Keratinocyte (primary cell): Measurements from ENCODE around the gene DPYD. TPM values are rescaled to one million over a fixed set of nuclear protein-coding genes. Genes with fewer than 3 reads are reported as not detected.

Experiments
- DNase-seq: peaks from one replicate; pipeline ENCODE4 v3.0.0-alpha.2; 2011; ENCODE audit warnings: low read depth, missing footprints, low spot score
- FAIRE-seq: peaks from 2 replicates; lab custom pipeline; 2011; peaks lifted over from hg19 to GRCh38; lab: Jason Lieb, UNC
- H2AFZ ChIP-seq: 2 replicates; pipeline ENCODE4 v1.6.0; 2012; ENCODE audit warnings: low read length, control low read depth, inconsistent platforms; ENCODE audit not compliant: control insufficient read depth
- H3K27ac ChIP-seq: 2 replicates; pipeline ENCODE4 v1.5.1; 2011; ENCODE audit warnings: low read length; ENCODE audit not compliant: control insufficient read depth, insufficient read depth
- H3K27me3 ChIP-seq: 3 replicates; pipeline ENCODE4 v1.6.0; 2011; ENCODE audit warnings: low read length; ENCODE audit not compliant: control insufficient read depth, insufficient read depth; ENCODE audit errors: extremely low read depth
- H3K36me3 ChIP-seq, 2 experiments: 2 replicates in 1 of 2; 3 replicates in 1 of 2; pipeline ENCODE4 v1.5.1; 2011; ENCODE audit warnings: low read length in 2 of 2, mild to moderate bottlenecking in 1 of 2; ENCODE audit not compliant: control insufficient read depth in 2 of 2, insufficient read depth in 2 of 2; ENCODE audit errors: extremely low read depth in 1 of 2
- H3K4me1 ChIP-seq: 3 replicates; pipeline ENCODE4 v1.5.1; 2011; ENCODE audit warnings: low read length; ENCODE audit not compliant: control insufficient read depth, insufficient read depth; ENCODE audit errors: extremely low read depth
- H3K4me2 ChIP-seq: 3 replicates; pipeline ENCODE4 v1.6.0; 2011; ENCODE audit warnings: low read depth, low read length; ENCODE audit not compliant: control insufficient read depth, insufficient read depth; ENCODE audit errors: extremely low read depth
- H3K4me3 ChIP-seq, 3 experiments: fragments of 200-600 bp in 1 of 3; sonication (generic) in 1 of 3; 2 replicates in 2 of 3; 3 replicates in 1 of 3; pipeline ENCODE4 v1.5.1; 2011 to 2016; ENCODE audit warnings: low read length in 3 of 3, mild to moderate bottlenecking in 3 of 3, control low read depth in 2 of 3, inconsistent platforms in 1 of 3, low read depth in 1 of 3, mixed read lengths in 1 of 3, mixed run types in 1 of 3, moderate library complexity in 1 of 3; ENCODE audit not compliant: control insufficient read depth in 2 of 3, insufficient read depth in 2 of 3; ENCODE audit errors: extremely low read depth in 1 of 3
- H3K79me2 ChIP-seq: 2 replicates; pipeline ENCODE4 v1.6.0; 2012; ENCODE audit warnings: low read length; ENCODE audit not compliant: control insufficient read depth, insufficient read depth
- H3K9ac ChIP-seq: 3 replicates; pipeline ENCODE4 v1.6.0; 2011; ENCODE audit warnings: low read length; ENCODE audit not compliant: control insufficient read depth, insufficient read depth; ENCODE audit errors: extremely low read depth
- H3K9me1 ChIP-seq: 3 replicates; pipeline ENCODE4 v1.6.0; 2011; ENCODE audit warnings: low read length; ENCODE audit not compliant: control insufficient read depth, insufficient read depth; ENCODE audit errors: extremely low read depth
- H3K9me3 ChIP-seq: 2 replicates; pipeline ENCODE4 v1.5.1; 2012; ENCODE audit warnings: low read depth, low read length; ENCODE audit not compliant: control insufficient read depth
- H4K20me1 ChIP-seq: 3 replicates; pipeline ENCODE4 v1.6.0; 2011; ENCODE audit warnings: low read length; ENCODE audit not compliant: control insufficient read depth, insufficient read depth; ENCODE audit errors: extremely low read depth
- CTCF ChIP-seq, 3 experiments: IDR thresholded peaks in 1 of 3; conservative IDR thresholded peaks in 1 of 3; optimal IDR thresholded peaks in 1 of 3; 2 replicates in 2 of 3; 3 replicates in 1 of 3; pipeline versions ENCODE3 to v1.5.1; 2011; ENCODE audit warnings: low read length in 3 of 3, mild to moderate bottlenecking in 3 of 3, moderate library complexity in 2 of 3, control low read depth in 1 of 3, inconsistent platforms in 1 of 3; ENCODE audit not compliant: insufficient read depth in 2 of 3; ENCODE audit errors: extremely low read depth in 1 of 3
- EZH2 ChIP-seq: IDR thresholded peaks from one replicate; pipeline ENCODE4 v1.6.1; 2012; ENCODE audit warnings: inconsistent platforms, mild to moderate bottlenecking, low read length, moderate library complexity
- dilution Hi-C: fragments of 300-500 bp; cut with MboI; formaldehyde crosslinking; loops from one replicate; pipeline ENCODE4 v1.7.0; 2020; ENCODE audit warnings: low sequenced_read_pairs; ENCODE audit not compliant: extremely low pct_ligation_motif_present
- polyA plus RNA-seq, 5 experiments: library from polyadenylated mRNA; depleted of rRNA in 3 of 5; stranded (reverse) in 3 of 5; stranded (forward) in 1 of 5; unstranded in 1 of 5; fragments of >200 nt; gene quantifications; 1 replicate in 1 of 5; 2 replicates in 3 of 5; 3 replicates in 1 of 5; pipeline versions ENCODE4 v1.2.1 to v1.2.3, GENCODE V29; 2011 to 2012; ENCODE audit warnings: missing spikeins in 2 of 5, low read depth in 1 of 5, low replicate concordance in 1 of 5

Gene DPYD
- polyA plus RNA-seq, 1 donor (not counting 4 experiments of a cell fraction or from before 2014, with no cell fraction given): 1.9 TPM

DNA sequence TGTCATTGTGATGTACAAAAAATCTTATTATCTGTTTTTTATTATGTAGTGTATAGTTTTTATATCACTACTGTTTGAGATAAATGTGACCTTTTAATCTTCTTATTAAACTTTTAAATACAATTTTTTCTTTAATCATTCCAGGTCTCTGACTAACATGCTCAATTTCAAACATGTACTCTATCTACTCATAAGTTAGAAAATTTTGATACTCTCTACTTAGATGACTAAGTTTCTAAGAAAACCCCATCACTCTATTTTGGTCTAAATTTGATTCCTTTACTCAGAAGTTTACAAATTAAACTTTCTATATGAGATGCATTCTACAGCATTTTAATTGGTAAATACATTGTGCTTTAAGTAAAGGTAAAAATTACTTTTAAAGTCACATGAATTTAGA is 655.2 kb downstream of the DPYD start:
- no peaks in the 10 kb centered on the region for H3K9me3 ChIP-seq
- no peaks in the 10 kb centered on the region for H3K9me1 ChIP-seq
- dilution Hi-C loops: no loop called here
- DNase-seq (no peak), FAIRE-seq (no peak)
- H3K27ac ChIP-seq: no peak overlapping the region
- H3K79me2 ChIP-seq: no peaks in the 10 kb centered on the region
- no peak for TF ChIP-seq CTCF (optimal IDR thresholded peaks at IDR 0.05 in 1 of 3, IDR thresholded peaks at IDR 0.05 in 1 of 3, conservative IDR thresholded peaks at IDR 0.05 in 1 of 3; ENCODE audit: extremely low read depth in 1 of 3, insufficient read depth in 2 of 3, low read length in 3 of 3)
- no peak for TF ChIP-seq EZH2
- H3K27me3 ChIP-seq: no peaks in the 10 kb centered on the region
- no peak overlapping the region for H3K4me2 ChIP-seq
- no peaks in the 10 kb centered on the region for H4K20me1 ChIP-seq
- H3K4me3 ChIP-seq: no peak overlapping the region
- no peak overlapping the region for H2AFZ ChIP-seq
- H3K9ac ChIP-seq: no peak overlapping the region
- no peaks in the 10 kb centered on the region for H3K4me1 ChIP-seq
- no peaks in the 10 kb centered on the region for H3K36me3 ChIP-seq

- no peak for FAIRE-seq
- no peaks in the 10 kb centered on the region for H3K79me2 ChIP-seq
- TF ChIP-seq CTCF (optimal IDR thresholded peaks at IDR 0.05 in 1 of 3, IDR thresholded peaks at IDR 0.05 in 1 of 3, conservative IDR thresholded peaks at IDR 0.05 in 1 of 3; ENCODE audit: extremely low read depth in 1 of 3, insufficient read depth in 2 of 3, low read length in 3 of 3): no peak
- TF ChIP-seq EZH2: no peak
- H3K9me3 ChIP-seq: no peaks in the 10 kb centered on the region
- H3K9ac ChIP-seq: no peak overlapping the region
- no peaks in the 10 kb centered on the region for H3K36me3 ChIP-seq
- no peak for DNase-seq
- no peak overlapping the region for H2AFZ ChIP-seq
- H4K20me1 ChIP-seq: no peaks in the 10 kb centered on the region
- H3K4me2 ChIP-seq: no peak overlapping the region
- H3K4me1 ChIP-seq: no peaks in the 10 kb centered on the region
- dilution Hi-C loops: no loop called here
- H3K27ac ChIP-seq: no peak overlapping the region
- no peaks in the 10 kb centered on the region for H3K9me1 ChIP-seq
- no peak overlapping the region for H3K4me3 ChIP-seq
- H3K27me3 ChIP-seq: no peaks in the 10 kb centered on the region
Measured at GRCh38 chr1:97262842-97263241, 658.0 kb downstream of the DPYD start.
